Stimulated activated CD4-positive, alpha-beta T cell treated with anti-CD3 and anti-CD28 coated beads, Interleukin-12 subunit alpha, Interleukin-12 subunit beta, amount 100 ng/mL, for 24 hours (primary cell): Measurements from ENCODE around the gene PHRF1.
A peak's percentile ranks its signal among the peaks of the same experiment; 100 is the strongest.

Source experiments
- DNase-seq, 2 experiments: peaks; one replicate each; pipeline ENCODE4 v3.0.0-alpha.2; 2020; ENCODE audit warnings: low read depth in 2 of 2

PHRF1 gene

DNA sequence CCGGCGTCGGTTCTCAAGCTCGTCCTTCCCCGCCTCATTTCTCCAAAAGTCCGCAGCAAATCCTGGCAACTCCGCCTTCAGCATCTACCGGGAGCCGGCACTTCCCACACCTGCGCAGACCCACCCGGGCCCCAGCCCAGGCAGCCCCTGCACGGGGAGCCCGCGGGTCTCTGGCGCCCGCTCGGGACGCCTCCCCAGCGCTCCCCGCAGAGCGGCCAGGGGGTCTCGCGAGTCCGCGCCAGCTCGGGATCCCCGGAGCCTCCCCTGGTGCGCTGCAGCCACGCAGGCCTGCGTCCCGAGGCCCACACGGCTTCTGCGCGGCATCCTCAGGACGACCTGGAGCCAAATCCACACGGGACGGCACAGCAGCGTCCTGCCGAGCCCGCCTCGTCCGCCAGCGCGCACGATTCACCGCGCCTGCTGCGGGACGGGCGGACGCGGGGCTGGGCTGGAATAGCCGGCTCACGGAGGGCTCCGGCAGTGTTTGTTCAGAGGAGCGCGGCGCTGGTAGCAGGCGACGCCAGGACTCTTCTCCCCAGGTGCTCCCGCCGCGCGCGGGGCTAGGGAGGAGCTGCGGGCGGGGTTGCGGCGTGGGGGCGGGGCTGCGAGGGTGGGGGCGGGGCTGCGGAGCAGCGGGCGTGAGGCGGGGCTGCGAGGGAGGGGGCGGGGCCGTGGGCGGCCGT is 816 bp upstream of the PHRF1 start:
- DNase-seq, result no peak

DNA sequence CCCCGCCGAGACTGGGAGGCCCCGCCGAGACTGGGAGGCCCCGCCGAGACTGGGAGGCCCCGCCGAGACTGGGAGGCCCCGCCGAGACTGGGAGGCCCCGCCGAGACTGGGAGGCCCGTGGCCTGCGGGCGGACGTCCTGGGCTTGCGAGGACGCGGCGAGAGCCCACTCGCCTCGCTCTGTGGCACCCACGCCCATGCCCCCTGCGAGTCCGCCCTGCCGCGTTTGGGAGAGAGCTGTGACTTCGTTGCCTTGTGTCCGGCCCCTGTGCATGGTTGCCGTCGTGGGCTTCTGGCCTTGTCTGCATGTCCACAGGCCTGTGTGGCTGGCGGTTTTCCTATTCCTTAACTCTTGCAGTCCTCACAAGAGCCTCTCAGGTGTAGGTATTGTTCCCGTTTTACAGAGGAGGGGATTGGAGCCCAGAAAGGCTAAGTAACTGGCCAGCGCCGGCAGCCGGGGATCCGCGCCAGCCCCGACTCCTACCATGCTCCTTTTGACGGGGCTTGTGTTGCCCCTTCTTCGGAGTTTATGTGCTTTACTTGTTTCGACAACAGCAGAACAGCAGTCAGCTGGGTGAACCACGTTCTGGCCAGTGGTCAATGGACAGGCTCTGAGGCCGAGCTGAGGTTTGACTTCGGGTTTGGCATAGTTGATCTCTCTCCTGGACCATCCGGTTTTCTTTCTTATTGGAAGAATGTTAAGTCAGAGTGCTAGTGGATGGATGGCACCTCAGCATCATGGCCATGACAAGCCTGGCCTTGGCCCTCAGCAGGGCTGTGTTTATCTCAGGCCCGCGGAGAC is 741 bp downstream of the PHRF1 start:
- no peak for DNase-seq

DNA sequence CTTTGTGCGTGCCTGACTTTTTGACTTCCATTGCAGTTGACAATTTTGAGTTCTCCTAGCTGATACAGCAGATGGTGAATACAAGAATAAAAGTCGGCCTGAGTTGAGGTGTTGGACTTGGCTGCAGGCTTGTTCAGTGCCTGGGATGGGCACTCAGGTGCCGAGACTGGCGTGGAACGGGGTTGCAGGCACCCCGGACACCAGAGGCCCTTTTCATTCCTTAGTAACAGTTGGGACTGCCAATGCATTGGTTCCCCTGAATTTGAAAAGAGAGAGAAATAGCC is 1.3 kb downstream of the PHRF1 start:
- DNase-seq, result no peak

DNA sequence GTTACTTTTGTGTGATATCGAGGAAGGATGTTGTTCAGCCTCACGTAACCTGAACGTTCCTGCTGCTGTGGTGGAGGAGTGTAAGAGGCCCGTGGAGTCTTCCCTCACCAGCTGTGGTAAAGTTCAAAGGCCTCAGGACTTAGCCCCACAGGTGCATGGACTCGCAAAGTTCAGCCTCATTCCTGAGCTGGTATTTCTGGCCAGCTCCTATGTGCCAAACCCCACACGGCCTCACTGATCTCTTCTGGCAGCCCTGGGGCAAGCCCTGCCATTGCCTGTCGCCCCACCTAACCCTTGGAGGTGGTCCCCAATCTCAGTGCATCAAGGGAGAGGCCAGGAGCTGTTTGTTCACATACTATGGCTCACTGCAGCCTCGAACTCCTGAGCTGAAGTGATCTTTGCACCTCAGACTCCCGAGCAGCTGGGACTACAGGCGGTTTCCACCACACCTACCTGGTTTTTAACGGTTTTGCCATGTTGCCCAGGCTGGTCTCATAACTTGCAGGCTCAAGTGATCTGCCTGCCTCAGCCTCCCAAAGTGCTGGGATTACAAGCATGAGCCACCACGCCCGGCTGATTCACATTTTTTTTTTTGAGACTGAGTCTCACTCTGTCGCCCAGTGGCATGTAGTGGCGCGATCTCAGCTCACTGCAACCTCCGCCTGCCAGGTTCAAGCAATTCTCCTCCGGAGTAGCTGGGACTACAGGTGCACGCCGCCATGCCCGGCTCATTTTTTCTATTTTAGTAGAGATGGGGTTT is 2.2 kb downstream of the PHRF1 start:
- no peak for DNase-seq

DNA sequence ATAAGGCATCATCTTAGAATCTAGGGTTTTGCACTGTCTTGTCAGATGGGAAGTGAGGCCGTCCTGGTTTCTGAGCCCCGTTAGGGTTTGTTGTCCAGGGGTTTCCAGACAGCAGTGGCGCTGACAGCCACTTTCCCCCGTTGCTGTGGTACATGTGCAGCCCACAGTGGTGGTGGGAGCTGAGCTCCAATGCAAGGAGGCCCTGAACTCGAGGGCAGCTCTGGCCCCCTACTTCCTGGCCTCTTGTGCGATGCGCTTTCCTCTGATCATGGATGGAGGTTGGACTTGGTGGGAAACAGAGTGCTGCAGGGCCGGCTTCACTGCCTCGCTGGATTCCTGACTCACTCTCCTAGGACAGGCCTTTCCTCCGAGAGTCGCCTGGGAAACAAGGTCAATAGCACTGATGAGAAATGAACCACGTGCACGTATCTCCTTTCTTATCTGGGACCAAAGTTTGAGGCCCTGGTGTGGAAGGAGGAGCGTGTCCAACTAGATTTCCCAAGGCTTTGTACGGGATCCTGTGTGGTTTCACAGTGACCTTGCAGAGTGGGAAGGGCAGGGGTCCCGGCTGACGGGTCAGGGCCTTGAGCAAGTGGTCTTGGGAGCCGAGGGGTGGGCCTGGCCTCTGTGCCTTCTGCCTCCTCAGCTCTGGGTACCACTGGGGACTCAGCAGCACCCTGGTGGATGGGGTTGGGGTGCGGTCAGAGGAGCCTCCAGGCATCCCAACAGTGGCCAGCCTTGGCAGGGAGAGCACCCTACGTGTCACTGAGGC is 3.7 kb downstream of the PHRF1 start:
- no peak for DNase-seq

DNA sequence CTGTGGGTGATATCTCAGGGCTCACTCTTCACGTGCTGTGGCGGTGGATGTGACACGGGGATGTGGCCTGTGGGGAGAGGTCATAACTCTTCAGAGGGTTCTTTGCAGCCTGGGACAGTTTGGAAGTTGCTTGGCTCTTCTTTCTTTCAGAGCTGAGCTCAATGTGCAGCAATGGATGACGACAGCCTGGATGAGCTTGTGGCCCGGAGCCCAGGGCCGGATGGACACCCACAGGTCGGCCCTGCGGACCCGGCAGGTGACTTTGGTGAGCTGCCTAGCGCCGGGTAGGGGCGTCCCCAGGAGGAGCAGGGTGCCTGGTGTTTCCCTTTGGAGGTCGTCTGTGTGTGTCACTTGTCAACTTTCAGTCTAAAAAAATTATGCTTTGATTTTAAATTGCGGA is 5.1 kb downstream of the PHRF1 start:
- DNase-seq, result no peak

DNA sequence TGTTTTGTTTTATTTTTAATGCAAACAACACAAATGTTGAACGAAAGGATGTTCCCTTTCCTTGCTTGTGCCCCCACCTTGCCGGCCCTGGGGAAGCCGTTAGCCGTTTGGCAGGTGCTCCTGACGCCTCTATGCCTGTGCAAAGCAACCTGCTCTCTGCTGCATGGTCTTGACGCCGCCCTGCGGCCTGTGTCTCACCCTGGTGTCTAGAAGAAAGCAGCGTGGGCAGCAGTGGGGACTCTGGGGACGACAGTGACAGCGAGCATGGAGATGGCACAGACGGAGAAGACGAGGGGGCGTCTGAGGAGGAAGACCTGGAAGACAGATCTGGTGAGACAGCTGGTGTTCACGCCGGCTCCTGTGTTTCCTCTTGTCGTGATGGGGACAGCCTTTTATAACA is 5.5 kb downstream of the PHRF1 start:
- no peak for DNase-seq

DNA sequence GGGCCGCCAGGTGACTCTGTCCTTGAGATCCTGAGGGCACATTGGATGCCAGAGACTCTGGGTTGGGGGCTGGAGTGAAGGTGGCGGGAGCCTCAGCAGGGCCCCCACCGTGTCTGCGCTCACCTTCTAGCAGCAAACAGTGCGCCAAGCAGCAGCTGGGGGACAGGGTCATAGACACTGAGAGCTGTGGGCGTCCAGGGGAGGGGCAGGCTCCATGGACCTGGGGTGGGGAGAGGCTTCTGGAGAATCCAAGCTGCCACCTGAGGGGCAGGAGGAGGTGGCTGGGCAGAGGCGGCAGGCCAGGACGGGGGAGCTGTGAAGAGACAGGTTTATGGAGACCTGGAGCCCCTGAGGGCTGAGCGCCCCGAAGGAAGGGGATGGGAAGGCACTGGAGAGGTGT is 8.0 kb downstream of the PHRF1 start:
- no peak for DNase-seq

DNA sequence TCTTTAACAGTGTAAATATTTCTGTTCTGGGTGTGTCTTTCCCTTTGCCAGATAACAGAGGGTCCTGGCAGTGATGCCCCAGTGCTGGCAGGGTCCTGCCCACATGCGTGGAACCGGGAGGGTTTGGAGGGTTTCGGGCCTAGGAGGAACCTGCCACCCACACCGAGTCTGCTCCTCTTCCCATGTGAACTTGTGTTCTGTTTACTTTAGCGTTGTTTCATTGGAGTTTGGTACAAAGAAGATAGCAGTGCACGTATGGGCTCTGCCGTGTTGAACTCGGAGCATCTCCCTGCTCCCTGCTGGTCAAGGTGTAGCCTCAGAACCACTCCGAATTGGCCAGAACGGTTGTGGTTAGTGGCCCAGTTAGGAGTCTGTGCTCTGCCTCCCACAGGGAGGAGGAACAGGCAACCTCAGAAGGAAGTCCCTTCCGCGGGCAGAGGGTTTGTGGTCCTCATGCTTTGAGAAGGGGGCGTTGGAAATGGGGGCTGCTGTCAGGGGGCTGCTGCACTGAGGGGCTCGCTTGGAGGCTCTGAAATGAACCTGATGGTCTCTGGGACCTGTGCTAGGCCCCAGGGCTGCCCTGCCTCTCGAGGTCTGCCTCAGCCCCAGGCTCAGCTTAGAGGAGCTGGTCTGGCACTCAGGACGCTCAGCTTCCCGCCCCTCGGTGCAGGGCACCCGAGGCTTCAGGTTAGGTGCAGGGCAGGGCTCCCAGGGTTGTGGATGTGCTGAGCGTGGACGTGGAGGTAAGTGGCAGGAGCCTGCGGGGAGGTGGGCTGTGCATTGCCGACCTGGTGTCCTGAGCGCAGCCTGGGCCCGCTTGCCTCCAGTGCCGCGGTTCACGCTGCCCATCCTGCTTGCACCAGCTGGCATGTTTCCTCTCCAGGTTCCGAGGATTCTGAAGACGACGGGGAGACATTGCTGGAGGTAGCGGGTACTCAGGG is 10.4 kb downstream of the PHRF1 start:
- no peak for DNase-seq

DNA sequence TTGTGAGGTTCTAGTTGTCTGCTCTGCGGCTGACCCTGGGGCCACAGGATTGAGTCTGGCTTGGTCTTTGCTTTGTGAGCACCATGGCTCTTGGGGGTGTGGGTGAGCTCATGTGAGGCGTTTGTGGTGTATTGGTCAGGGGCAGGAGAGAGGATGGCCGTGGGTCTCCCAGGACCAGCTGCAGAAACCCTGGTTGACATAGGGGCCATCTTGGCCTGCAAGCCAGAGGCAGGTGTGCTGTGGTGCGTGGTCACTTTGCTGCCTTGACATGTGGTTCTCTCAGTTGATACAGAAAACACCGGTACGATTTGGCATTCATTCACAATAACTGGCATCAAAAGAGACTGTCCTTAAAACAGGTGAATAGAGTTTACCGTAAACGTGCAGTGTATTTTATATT is 11.3 kb downstream of the PHRF1 start:
- no peak for DNase-seq

DNA sequence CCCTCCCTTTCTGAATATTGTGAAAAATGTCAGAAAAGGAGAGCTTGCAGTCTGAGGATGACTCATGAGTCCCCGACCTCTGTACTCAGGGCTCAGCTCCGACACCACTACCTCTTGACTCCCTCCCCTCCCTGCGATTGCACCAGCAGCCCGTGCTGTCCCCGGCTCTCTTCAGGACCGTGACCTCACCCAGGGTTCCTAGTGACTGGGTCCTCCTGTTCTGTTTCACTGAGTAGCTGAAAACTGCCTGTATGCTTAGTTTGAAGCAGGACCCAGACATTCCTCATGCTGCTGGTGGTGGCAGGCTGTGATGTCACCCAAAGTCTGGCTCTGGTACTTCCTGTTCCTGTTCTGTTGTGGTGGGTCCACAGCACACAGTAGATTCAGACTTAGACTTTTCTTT is 11.7 kb downstream of the PHRF1 start:
- peak; percentile 31 to 39 for DNase-seq

DNA sequence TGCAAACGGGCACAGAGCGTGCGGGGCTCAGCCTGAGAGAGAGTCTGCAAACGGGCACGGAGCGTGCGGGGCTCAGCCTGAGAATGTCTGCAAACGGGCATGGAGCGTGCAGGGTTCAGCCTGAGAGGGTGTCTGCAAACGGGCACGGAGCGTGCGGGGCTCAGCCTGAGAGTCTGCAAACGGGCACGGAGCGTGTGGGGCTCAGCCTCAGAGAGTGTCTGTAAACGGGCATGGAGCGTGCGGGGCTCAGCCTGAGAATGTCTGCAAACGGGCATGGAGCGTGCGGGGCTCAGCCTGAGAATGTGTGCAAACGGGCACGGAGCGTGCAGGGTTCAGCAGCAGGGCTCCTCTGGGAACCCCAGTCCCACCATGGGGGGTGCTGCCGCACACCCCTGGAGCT is 13.5 kb downstream of the PHRF1 start:
- no peak for DNase-seq

DNA sequence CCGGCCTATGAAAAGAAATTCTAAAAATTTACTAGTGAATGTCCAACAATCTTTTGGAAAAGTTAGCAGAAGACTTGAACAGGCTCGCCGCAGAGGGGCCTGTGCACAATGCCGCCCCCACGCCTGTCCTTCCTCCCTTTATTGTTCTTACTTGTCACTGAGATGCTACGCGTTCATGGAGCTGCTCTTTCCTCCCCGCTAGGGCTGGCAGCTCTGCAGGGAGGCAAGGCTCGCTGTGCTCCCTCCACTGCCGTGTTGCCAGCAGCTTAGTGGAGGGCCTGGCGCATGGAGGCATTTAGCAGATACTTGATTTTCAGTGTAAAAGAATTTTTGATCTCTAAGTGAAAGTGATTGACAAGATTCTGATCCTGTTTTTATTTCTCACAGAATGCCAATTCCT is 14.7 kb downstream of the PHRF1 start:
- no peak for DNase-seq

DNA sequence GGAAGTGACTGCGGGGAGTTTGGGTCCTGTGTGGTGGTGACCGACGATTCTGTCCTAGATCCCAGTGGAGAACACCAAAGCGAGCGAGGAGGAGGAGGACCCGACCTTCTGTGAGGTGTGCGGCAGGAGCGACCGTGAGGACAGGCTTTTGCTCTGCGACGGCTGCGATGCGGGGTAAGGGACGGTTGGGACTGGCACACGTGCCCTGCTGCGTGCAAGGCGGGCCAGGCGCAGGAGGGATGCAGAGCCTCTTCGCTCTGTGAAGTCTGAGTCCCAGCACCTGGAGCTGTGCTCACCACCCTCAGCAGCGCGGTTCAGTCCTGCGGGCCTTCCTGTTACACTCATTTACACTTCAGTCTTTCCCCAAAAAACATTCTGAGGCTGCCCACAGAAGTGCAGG is 16.2 kb downstream of the PHRF1 start:
- DNase-seq, result no peak

DNA sequence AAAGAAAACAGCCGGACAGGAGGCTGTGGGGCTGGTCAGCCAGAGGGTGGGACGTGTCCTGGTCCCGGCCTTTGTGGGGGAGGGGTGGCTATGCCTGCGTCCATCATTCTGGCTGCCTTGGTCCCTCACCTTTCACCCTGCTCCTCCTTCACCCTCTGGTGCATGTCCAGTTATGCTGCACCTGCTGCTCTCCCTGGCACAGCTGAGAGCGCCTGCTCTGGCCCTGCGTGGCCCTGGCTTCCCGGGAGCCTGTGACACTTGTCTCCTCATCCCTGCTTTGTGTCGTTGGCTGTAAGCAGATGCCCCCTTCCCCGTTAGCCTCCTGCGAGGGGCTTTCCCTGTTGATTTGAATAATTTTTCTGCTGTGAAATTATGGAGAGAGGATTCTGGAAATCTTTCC is 16.6 kb downstream of the PHRF1 start:
- DNase-seq, result no peak

DNA sequence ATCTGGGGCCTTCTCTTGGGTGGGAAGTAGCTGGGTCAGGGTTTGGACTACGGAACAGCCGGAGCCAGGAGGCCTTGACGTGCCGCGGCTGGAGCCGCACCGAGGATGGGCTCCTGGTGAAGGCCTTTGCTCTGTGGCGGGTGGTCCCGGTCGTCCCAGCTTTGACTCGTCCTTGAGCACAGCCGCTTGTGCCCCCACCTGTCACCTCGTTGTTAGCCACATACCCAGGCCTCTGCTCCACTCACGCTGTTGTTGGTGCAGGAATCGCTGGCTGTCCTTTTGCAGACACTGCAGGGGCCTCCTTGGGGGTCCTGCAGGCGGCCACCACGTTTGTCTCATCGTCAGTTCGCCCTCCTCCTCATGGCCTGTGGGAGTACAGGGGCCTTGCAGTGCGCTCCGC is 17.1 kb downstream of the PHRF1 start:
- DNase-seq, result no peak

DNA sequence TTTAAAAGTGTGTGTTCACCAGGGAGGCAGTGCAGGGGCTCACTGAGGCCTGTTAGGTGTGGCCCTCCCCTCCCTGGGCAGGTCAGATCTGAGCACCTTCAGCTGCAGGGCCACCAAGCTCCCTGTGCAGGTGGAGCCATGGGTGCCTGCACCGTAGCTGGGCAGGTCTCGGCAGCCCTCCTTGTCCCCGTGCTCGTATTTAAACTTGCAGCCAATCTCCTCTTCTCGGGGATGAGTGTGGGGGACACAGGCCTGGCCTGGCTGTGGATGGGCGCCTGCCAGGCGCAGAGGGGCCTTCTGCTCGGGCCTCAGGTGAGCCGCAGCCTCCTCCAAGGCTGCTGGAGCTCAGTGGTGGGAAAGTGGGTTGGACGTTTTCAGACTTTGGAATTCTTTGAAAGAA is 19.1 kb downstream of the PHRF1 start:
- DNase-seq, result no peak

DNA sequence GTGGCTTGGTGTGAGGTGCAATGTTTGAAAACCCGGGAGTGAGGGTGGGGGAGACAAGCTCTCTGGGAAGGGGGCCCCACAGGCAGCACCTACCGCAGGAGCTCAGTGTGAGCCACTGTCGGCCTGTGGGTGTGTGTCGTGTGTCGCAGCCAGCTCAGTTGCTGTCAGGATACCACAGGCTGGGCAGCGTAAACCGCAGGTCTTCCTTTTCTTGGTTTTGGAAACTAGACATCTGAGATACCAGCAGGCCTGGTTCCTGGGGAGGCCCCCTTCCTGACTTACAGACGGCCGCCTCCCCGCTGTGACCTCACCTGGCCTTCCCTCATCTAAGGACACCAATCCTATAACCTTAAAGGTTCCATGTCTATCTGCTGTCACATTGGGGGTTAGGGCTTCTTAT is 20.1 kb downstream of the PHRF1 start:
- no peak for DNase-seq

DNA sequence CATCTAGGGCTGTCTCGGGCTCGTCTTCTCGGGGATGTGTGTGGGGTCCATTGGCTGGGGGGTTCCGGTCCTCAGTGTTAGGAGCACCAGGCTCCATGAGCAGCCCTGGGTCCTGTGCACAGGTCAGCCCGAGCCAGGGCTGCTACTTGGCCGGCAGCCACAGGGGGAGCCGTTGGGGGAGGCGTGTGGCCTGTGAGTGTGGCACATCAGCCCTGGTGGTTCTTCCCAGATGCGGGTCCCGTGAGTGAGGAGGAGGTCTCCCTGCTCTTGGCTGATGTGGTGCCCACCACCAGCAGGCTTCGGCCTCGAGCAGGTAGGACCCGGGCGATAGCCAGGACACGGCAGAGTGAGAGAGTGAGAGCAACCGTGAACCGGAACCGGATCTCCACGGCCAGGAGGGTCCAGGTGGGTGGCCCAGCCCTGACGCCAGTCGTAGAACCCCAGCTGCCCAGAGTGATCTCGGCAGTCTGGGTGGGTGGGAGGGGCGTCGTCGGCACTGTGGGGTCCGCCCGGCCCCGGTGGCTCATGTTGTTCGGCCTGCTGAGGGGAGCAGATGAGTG is 21.0 kb downstream of the PHRF1 start:
- DNase-seq, result no peak

DNA sequence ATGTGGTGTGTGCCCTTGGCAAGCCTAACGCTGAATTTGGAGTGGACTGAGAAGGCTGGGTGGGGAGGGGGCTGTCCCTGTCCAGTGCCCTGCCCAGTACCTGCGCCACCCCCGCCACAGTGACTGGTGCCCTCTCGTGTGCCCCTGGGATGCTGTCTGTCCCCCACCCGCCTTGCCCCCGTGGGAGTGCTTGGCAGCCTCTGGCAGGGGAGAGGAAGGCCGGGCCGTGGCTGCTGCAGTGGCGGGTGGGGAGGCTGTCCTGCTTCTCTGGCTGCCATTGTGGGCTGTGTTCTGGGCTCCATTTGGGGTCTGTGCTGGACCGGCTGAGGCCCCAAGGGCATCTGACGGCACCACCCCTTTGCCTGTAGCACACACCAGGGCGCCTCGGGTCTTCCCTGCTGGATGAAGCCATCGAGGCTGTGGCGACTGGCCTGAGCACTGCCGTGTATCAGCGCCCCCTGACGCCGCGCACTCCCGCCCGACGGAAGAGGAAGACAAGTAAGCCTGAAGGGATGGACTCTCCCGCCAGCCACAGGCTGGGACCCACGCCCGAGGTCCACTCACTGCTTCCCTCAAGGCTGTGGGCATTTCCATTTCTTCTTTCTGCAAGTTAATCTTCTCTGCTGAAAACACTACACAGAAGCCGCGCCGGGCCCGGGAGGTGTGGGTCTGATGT is 21.9 kb downstream of the PHRF1 start:
- DNase-seq, result no peak
